ENCODE results near the gene SLCO4A1. TPM values are rescaled to one million over a fixed set of nuclear protein-coding genes. Genes with fewer than 3 reads are reported as not detected.
"Not testable (repeated sequence)": the region's sequence is repeated elsewhere in the genome, so short reads cannot be mapped to it uniquely, and the experiment has no call there.

SLCO4A1 gene
- total RNA-seq, 1 donor from 2014 or later: 38.6 TPM

DNA sequence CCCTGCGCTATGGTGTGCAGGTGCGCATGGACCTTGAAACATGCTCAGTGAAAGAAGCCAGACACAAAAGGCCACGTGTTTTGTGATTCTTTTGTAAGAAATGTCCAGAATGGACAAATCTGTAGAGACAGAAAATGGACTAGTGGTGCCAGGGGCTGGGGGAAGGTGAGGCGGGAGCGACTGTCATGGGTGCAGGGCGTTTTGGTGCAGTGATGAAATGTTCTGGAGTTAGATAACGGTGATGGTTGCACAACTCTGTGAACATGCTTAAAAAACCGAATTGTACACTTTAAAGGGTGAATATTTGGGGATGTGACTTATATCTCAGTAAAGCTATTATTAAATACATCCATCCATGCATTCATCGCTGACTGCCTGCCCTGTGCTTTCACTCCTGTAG, 34.7 kb downstream of the SLCO4A1 start:
- Histone ChIP-seq H3K27me3 (ENCODE audit: control insufficient read depth, insufficient read depth, low read length) (peaks cover 19% of the 10 kb centered on the region), H3K4me3 (ENCODE audit: low read depth, low read length) (no peak overlapping the region), H3K36me3 (ENCODE audit: control insufficient read depth, insufficient read depth, low read length) (no peaks in the 10 kb centered on the region)
- TF ChIP-seq, protein P1, sequence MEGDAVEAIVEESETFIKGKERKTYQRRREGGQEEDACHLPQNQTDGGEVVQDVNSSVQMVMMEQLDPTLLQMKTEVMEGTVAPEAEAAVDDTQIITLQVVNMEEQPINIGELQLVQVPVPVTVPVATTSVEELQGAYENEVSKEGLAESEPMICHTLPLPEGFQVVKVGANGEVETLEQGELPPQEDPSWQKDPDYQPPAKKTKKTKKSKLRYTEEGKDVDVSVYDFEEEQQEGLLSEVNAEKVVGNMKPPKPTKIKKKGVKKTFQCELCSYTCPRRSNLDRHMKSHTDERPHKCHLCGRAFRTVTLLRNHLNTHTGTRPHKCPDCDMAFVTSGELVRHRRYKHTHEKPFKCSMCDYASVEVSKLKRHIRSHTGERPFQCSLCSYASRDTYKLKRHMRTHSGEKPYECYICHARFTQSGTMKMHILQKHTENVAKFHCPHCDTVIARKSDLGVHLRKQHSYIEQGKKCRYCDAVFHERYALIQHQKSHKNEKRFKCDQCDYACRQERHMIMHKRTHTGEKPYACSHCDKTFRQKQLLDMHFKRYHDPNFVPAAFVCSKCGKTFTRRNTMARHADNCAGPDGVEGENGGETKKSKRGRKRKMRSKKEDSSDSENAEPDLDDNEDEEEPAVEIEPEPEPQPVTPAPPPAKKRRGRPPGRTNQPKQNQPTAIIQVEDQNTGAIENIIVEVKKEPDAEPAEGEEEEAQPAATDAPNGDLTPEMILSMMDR (IDR thresholded peaks at IDR 0.05; ENCODE audit: insufficient read depth, low read length, poor library complexity, severe bottlenecking): no peak
- no peak for DNase-seq (ENCODE audit: low read depth)

DNA sequence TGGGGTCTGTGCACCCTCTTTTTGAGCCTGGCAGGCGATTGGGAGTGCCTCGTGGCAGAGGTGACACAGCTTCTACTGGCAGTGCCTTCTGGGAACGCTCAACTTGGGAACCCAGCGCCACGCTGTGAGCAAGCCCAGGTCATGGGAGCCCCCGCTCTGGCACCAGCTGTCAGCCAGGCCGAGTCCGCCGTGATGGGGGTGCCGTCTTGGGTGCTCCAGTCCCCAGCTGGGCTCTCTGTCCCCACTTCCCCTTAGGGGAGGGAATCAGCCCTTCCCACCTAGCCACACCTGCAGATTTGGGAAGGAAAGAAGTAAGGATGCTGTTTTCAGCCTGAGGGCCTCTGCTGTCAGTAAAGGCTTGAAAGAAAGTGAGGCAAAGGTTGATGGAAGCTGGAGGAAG, 35.4 kb downstream of the SLCO4A1 start:
- H3K4me3 ChIP-seq (ENCODE audit: low read depth, low read length): no peak overlapping the region
- H3K36me3 ChIP-seq (ENCODE audit: control insufficient read depth, insufficient read depth, low read length): no peaks in the 10 kb centered on the region
- H3K27me3 ChIP-seq (ENCODE audit: control insufficient read depth, insufficient read depth, low read length): peaks cover 24% of the 10 kb centered on the region
- no peak for DNase-seq (ENCODE audit: low read depth)
- TF ChIP-seq, protein P1 (IDR thresholded peaks at IDR 0.05; ENCODE audit: insufficient read depth, low read length, poor library complexity, severe bottlenecking): no peak

DNA sequence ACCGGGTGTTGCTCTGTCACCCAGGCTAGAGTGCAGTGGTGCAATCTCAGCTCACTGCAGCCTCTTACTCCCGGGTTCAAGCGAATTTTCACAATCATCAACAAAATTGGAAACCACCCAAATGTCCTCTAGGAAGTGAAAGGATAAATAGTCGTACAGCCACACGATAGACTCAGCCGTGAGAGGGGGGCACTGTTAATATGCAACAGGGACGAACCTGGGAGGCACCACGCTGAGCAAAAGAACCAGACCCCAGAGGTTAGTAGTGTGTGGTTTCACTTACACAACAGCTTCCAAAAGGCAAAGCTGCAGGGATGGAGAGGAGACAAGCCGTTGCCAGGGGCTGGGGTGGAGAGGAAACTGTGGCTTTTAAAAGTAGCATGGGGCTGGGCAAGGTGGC, 36.2 kb downstream of the SLCO4A1 start:
- H3K27me3 ChIP-seq (ENCODE audit: control insufficient read depth, insufficient read depth, low read length): peaks cover 24% of the 10 kb centered on the region
- no peaks in the 10 kb centered on the region for H3K36me3 ChIP-seq (ENCODE audit: control insufficient read depth, insufficient read depth, low read length)
- H3K4me3 ChIP-seq (ENCODE audit: low read depth, low read length): no peak overlapping the region
- TF ChIP-seq, protein P1 (IDR thresholded peaks at IDR 0.05; ENCODE audit: insufficient read depth, low read length, poor library complexity, severe bottlenecking): no peak
- no peak for DNase-seq (ENCODE audit: low read depth)

DNA sequence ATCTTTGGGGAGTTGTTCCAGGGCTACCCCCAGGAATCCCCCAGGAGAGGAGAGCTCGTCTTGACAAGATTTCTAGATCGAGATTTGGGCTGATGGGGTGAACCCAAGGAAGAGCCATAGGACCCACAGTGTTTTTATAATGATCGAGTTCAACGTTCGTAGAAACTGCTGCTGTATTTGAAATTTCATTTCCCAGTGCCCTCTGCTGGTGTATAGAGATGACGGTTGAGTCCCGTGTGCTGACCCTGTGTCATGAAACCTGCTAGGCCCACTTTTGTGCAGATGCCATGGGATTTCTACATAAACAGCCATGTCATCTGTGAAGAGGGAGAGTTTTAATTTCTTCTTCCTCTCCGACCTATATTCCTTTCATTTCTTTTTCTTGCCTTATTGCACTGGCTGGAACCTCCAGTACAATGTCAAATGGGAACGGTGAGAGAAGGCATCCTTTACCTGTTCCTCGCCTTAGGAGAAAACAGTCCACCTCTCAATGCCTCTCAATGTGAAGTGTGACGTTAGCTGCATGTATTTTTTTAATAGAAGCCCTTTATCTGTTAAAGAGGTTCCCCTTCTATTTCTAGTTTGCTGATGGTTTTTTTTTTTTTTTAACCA, 37.8 kb downstream of the SLCO4A1 start:
- no peak overlapping the region for H3K4me3 ChIP-seq (ENCODE audit: low read depth, low read length)
- H3K36me3 ChIP-seq (ENCODE audit: control insufficient read depth, insufficient read depth, low read length): no peaks in the 10 kb centered on the region
- DNase-seq (ENCODE audit: low read depth): no peak
- H3K27me3 ChIP-seq (ENCODE audit: control insufficient read depth, insufficient read depth, low read length): peaks cover 30% of the 10 kb centered on the region
- TF ChIP-seq, protein P1 (IDR thresholded peaks at IDR 0.05; ENCODE audit: insufficient read depth, low read length, poor library complexity, severe bottlenecking): no peak

DNA sequence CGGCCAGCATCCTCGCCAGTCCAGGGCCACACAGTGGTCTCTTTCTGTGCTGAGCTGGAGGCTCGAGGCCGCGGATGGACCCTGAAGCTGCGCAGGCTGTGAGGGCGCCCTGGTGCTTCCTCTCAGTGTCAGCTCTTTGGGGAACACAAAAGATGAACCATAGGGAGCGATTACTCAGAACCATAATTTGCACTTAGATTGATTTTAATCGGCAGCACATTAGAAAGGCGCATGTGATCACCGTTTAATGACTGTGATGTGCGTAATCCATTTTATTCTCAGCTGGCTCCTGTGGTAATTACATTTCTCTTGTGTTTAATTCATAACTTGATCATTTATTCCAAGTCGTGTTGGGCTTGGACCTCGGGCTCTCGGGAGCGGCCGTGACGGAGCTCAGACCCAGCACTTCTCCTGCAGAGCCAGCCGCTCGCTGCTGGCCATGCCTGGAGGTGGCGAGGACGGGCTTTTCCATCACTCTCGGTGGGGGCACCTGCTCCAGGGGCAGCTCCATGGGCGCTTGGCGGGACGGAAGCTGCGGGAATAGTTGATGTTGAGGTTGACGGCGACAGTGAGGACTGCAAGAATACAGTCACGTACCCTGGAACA, 40.7 kb downstream of the SLCO4A1 start:
- no peak overlapping the region for H3K4me3 ChIP-seq (ENCODE audit: low read depth, low read length)
- H3K27me3 ChIP-seq (ENCODE audit: control insufficient read depth, insufficient read depth, low read length): peaks cover 43% of the 10 kb centered on the region
- no peak for DNase-seq (ENCODE audit: low read depth)
- no peaks in the 10 kb centered on the region for H3K36me3 ChIP-seq (ENCODE audit: control insufficient read depth, insufficient read depth, low read length)
- TF ChIP-seq, protein P1 (IDR thresholded peaks at IDR 0.05; ENCODE audit: insufficient read depth, low read length, poor library complexity, severe bottlenecking): no peak

DNA sequence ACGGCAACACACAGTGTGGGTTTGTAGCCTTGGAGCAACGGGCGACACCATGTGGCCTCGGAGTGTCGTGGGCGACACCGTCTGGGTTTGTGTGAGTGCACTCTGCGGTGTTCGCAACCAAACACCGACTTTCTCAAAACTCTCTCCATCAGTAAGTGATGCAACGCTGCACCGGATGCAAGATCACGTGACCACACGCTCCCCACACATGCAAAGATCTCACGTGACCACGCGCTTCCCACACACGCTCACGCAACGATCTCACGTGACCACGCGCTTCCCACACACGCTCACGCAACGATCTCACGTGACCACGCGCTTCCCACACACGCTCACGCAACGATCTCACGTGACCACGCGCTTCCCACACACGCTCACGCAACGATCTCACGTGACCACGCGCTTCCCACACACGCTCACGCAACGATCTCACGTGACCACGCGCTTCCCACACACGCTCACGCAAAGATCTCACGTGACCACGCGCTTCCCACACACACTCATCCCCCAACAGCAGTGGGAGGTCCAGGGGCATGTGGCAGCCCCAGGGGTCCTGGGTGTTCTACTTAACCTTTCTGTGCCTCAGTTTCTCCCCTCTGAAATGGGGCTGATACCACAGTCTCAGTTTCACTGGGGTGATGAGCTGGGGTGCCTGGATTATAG, 41.5 kb downstream of the SLCO4A1 start:
- H3K27me3 ChIP-seq (ENCODE audit: control insufficient read depth, insufficient read depth, low read length): peaks cover 43% of the 10 kb centered on the region
- H3K4me3 ChIP-seq (ENCODE audit: low read depth, low read length); H3K36me3 ChIP-seq (ENCODE audit: control insufficient read depth, insufficient read depth, low read length); DNase-seq (ENCODE audit: low read depth): not testable (repeated sequence)

All from kidney epithelial cell (primary cell).